PC-9 (cell line): ENCODE results near the gene CIT. TPM values are rescaled to one million over a fixed set of nuclear protein-coding genes. Genes with fewer than 3 reads are reported as not detected.

ENCODE experiments used
- BruUV-seq: library from RNA; stranded (reverse); fragments of 400-500 nt; replicated peaks from 2 replicates; lab custom pipeline; 2021; lab: Mats Ljungman, UMichigan
- CTCF ChIA-PET: fragments of 300-600 bp; sonication (Branson Sonifier 250); formaldehyde crosslinking; loops from one replicate; lab custom pipeline; 2022; ENCODE audit warnings: antibody characterized with exemption; lab: Charles Lee
- POLR2A ChIA-PET: fragments of 300-600 bp; sonication (Branson Sonifier 250); formaldehyde crosslinking; loops from one replicate; lab custom pipeline; 2022; ENCODE audit warnings: antibody characterized with exemption; ENCODE audit not compliant: unreplicated experiment; lab: Charles Lee
- DNase-seq, 2 experiments: peaks; one replicate each; pipeline versions ENCODE4 v3.0.0 to v3.0.0-alpha.2; 2015 to 2022; ENCODE audit warnings: mixed read lengths in 1 of 2
- H2AFZ ChIP-seq: fragments of 200-600 bp; sonication (generic); 2 replicates; pipeline ENCODE4 v1.8.1; 2017; ENCODE audit warnings: antibody characterized with exemption
- H3F3A ChIP-seq: fragments of 200-600 bp; sonication (generic); 2 replicates; pipeline ENCODE4 v1.8.1; 2017; ENCODE audit warnings: antibody characterized with exemption, mild to moderate bottlenecking, low read depth; ENCODE audit not compliant: insufficient read depth
- H3K27ac ChIP-seq: fragments of 200-600 bp; sonication (generic); 2 replicates; pipeline ENCODE4 v1.6.1; 2016; ENCODE audit warnings: mixed run types
- H3K27me3 ChIP-seq: fragments of 200-600 bp; sonication (generic); 2 replicates; pipeline ENCODE4 v1.6.1; 2016; ENCODE audit warnings: low read depth, mixed run types; ENCODE audit not compliant: insufficient read depth
- H3K36me3 ChIP-seq: fragments of 200-600 bp; sonication (generic); 2 replicates; pipeline ENCODE4 v1.6.1; 2016; ENCODE audit warnings: low read depth, mixed run types
- H3K4me1 ChIP-seq: fragments of 200-600 bp; sonication (generic); replicated peaks from 2 replicates; pipeline ENCODE4 v1.6.1; 2016; ENCODE audit warnings: mixed run types; ENCODE audit not compliant: insufficient read depth
- H3K4me2 ChIP-seq: fragments of 200-600 bp; sonication (generic); 2 replicates; pipeline ENCODE4 v1.6.1; 2017; ENCODE audit warnings: mixed run types
- H3K4me3 ChIP-seq: fragments of 200-600 bp; sonication (generic); 2 replicates; pipeline ENCODE4 v1.6.1; 2016; ENCODE audit warnings: mixed run types
- H3K79me2 ChIP-seq: fragments of 200-600 bp; sonication (generic); 2 replicates; pipeline ENCODE4 v1.6.1; 2017; ENCODE audit warnings: low read depth, mixed run types
- H3K9me2 ChIP-seq: fragments of 200-600 bp; sonication (generic); 2 replicates; pipeline ENCODE4 v1.8.1; 2017; ENCODE audit warnings: mild to moderate bottlenecking; ENCODE audit not compliant: insufficient read depth
- H3K9me3 ChIP-seq: fragments of 200-600 bp; sonication (generic); 2 replicates; pipeline ENCODE4 v1.8.1; 2016; ENCODE audit warnings: low read depth; ENCODE audit not compliant: insufficient read depth
- H4K20me1 ChIP-seq: fragments of 200-600 bp; sonication (generic); 2 replicates; pipeline ENCODE4 v1.8.1; 2017; ENCODE audit not compliant: insufficient read depth
- CTCF ChIP-seq: fragments of 200-600 bp; sonication (generic); conservative IDR thresholded peaks from 2 replicates; pipeline ENCODE4 v1.6.1; 2017; ENCODE audit warnings: mixed run types, antibody characterized with exemption, mild to moderate bottlenecking, moderate library complexity
- EZH2 ChIP-seq: fragments of 200-600 bp; sonication (generic); IDR thresholded peaks from 2 replicates; pipeline ENCODE4 v1.8.0; 2017; ENCODE audit warnings: antibody characterized with exemption, low read depth
- intact Hi-C: fragments of 100-400 bp; cut with micrococcal nuclease; formaldehyde crosslinking; loops from one replicate; pipeline ENCODE4 v1.10.0; 2022; ENCODE audit not compliant: unreplicated experiment
- total RNA-seq: library from RNA; stranded (reverse); gene quantifications from 2 replicates; pipeline ENCODE4 v1.2.3, GENCODE V29; 2021

The CIT gene
- total RNA-seq, 1 experiment from 2014 or later = 81.8 TPM

DNA sequence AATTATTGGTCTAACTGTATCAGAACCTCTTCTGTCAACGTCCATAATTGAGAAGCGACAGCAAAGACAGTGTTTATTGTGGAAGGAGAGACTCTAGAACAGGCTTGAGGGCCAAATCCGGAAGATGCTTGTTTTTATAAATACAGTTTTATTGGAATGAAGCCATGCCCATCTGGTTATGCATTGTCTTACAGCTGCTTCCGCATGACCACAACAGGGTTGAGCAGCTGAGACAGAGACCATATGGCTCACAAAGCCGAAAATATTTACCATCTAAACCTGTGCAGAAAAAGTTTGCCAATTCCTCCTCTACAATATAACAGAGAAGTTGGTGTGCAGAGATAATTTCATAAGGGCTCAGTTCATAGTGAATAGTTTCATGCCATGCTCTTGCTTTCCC, 184.7 kb downstream of the CIT start:
- Histone ChIP-seq H2AFZ (no peak overlapping the region), H3K9me3 (no peaks in the 10 kb centered on the region), H3K36me3 (no peaks in the 10 kb centered on the region), H3K27ac (no peak overlapping the region), H3K4me2 (no peak overlapping the region), H3F3A (no peaks in the 10 kb centered on the region), H3K79me2 (no peaks in the 10 kb centered on the region), H4K20me1 (no peaks in the 10 kb centered on the region), H3K4me1 (no peaks in the 10 kb centered on the region), H3K4me3 (no peak overlapping the region), H3K9me2 (no peaks in the 10 kb centered on the region), H3K27me3 (no peaks in the 10 kb centered on the region)
- no peak for TF ChIP-seq CTCF
- no peak for TF ChIP-seq EZH2
- no peak for DNase-seq
- no TSS peak for BruUV-seq
- intact Hi-C loops = no loop called here
- ChIA-PET POLR2A (no interaction called here), CTCF (no interaction called here)

DNA sequence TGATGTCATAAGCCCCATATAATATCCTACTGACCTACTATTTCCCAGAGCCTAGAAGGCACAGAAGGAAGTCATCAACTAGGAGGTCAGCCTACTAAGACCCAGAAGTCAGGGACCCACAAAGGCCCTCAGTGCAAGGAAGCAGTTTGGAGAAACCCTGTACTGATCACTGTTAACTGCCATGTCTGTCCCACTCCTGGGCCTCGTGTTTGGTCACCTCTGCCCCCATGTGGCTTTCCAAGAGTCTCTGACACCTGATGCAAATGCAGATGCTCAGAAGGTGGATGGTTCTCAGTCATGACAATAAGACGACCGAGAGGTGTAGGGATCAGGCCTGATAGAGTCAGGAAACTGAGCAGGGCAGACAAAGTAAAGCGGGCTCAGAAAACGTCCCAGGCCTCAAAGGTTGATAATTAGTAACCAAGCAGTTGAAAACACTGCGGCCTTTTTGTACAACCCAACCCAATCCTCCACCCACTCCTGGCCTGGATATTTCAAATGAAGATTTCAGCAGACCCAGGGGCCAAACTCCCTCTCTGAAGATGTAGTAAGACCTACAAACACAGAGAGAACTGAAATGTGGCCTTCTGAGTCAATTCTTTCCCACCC, 185.8 kb downstream of the CIT start:
- H3K9me2 ChIP-seq = no peaks in the 10 kb centered on the region
- H3K4me3 ChIP-seq = no peak overlapping the region
- H4K20me1 ChIP-seq = no peaks in the 10 kb centered on the region
- H3K27ac ChIP-seq = no peak overlapping the region
- no peaks in the 10 kb centered on the region for H3K9me3 ChIP-seq
- H3K79me2 ChIP-seq = no peaks in the 10 kb centered on the region
- H3K27me3 ChIP-seq = no peaks in the 10 kb centered on the region
- H3K4me1 ChIP-seq = no peaks in the 10 kb centered on the region
- no peaks in the 10 kb centered on the region for H3F3A ChIP-seq
- no peak overlapping the region for H3K4me2 ChIP-seq
- H3K36me3 ChIP-seq = no peaks in the 10 kb centered on the region
- POLR2A ChIA-PET = no interaction called here
- no peak for DNase-seq
- CTCF ChIA-PET = no interaction called here
- TF ChIP-seq CTCF (no peak), EZH2 (no peak)
- no peak overlapping the region for H2AFZ ChIP-seq
- intact Hi-C loops = no loop called here
- BruUV-seq = no TSS peak

DNA sequence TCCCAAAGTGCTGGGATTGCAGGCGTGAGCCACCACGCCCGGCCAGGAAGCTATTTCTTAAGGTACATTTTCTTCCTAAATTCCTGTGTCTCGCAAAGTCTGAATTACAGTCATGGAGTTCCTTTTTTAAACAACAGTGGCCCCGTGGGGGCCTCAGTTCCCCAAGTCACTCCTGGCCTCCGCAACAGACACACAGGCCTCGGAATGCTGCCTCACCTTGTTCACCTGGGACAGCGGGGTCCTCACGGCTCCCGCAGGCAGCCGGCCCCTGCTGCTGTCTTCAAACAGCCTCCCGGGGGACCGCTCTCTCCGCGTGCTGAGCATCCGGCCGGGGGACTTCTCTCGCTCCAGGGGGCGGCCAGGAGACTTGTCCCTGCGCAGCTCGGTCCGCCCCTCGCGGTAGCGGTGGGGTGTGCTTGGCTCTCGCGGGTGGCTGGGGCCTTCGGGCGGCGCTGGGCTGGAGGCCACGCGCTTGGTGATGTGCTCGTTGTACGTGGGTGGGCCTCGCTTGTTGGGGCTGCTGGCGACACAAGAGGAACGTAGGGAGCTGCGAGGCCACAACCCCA, 187.1 kb downstream of the CIT start:
- CTCF ChIA-PET = no interaction called here
- no peaks in the 10 kb centered on the region for H4K20me1 ChIP-seq
- intact Hi-C loops = no loop called here

More for the DNA sequence above, 187.1 kb downstream of the CIT start:
- no peak for DNase-seq
- Histone ChIP-seq H3K4me1 (no peaks in the 10 kb centered on the region), H3F3A (no peaks in the 10 kb centered on the region), H3K9me3 (no peaks in the 10 kb centered on the region), H3K9me2 (no peaks in the 10 kb centered on the region), H2AFZ (no peak overlapping the region), H3K79me2 (no peaks in the 10 kb centered on the region), H3K36me3 (no peaks in the 10 kb centered on the region), H3K27ac (no peak overlapping the region), H3K27me3 (no peaks in the 10 kb centered on the region), H3K4me2 (no peak overlapping the region), H3K4me3 (no peak overlapping the region)
- BruUV-seq = no TSS peak
- no peak for TF ChIP-seq CTCF
- TF ChIP-seq EZH2 = no peak
- POLR2A ChIA-PET = no interaction called here
